ENCODE data around the gene OR52N1.

OR52N1 gene

DNA sequence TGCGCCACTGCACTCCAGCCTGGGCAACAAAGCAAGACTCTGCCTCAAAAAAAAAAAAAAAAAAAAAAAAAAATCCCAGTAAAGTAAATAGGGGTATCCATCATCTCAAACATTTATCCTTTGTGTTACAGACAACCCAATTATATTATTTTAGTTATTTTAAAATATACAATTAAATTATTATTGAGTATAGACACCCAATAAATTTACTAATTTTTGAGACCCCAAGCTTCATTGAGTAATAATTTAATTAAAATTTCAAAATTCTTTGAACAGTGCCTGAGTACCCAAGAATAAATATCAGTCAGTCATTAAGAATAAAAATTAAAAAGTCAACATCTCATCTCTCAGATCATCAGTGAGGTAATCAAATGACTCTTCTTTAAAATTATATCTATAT, 37.1 kb downstream of the OR52N1 start, which contains the start of gene OR52N4:
TSS of gene OR52N4 (plus strand) at position 301 of the 400 bp plus-strand sequence. CDS start 498 bp downstream, outside the sequence.
- TF ChIP-seq FOXP2 (optimal IDR thresholded peaks at IDR 0.05; ENCODE audit: borderline replicate concordance, extremely low read depth, extremely low read length, insufficient read depth): no peak
- TF ChIP-seq, protein P1, sequence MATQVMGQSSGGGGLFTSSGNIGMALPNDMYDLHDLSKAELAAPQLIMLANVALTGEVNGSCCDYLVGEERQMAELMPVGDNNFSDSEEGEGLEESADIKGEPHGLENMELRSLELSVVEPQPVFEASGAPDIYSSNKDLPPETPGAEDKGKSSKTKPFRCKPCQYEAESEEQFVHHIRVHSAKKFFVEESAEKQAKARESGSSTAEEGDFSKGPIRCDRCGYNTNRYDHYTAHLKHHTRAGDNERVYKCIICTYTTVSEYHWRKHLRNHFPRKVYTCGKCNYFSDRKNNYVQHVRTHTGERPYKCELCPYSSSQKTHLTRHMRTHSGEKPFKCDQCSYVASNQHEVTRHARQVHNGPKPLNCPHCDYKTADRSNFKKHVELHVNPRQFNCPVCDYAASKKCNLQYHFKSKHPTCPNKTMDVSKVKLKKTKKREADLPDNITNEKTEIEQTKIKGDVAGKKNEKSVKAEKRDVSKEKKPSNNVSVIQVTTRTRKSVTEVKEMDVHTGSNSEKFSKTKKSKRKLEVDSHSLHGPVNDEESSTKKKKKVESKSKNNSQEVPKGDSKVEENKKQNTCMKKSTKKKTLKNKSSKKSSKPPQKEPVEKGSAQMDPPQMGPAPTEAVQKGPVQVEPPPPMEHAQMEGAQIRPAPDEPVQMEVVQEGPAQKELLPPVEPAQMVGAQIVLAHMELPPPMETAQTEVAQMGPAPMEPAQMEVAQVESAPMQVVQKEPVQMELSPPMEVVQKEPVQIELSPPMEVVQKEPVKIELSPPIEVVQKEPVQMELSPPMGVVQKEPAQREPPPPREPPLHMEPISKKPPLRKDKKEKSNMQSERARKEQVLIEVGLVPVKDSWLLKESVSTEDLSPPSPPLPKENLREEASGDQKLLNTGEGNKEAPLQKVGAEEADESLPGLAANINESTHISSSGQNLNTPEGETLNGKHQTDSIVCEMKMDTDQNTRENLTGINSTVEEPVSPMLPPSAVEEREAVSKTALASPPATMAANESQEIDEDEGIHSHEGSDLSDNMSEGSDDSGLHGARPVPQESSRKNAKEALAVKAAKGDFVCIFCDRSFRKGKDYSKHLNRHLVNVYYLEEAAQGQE (IDR thresholded peaks at IDR 0.05; ENCODE audit: insufficient read depth in 1 of 2, low read depth in 2 of 2, low read length in 2 of 2): no peak
- no peak for TF ChIP-seq TAF1 (IDR thresholded peaks at IDR 0.05; ENCODE audit: borderline replicate concordance, insufficient read depth, low read length)
- no peak for TF ChIP-seq POLR2AphosphoS5 (IDR thresholded peaks at IDR 0.05; ENCODE audit: low read depth, low read length)
- no peak for TF ChIP-seq SIN3A (IDR thresholded peaks at IDR 0.05; ENCODE audit: borderline replicate concordance, insufficient read depth, low read length)

DNA sequence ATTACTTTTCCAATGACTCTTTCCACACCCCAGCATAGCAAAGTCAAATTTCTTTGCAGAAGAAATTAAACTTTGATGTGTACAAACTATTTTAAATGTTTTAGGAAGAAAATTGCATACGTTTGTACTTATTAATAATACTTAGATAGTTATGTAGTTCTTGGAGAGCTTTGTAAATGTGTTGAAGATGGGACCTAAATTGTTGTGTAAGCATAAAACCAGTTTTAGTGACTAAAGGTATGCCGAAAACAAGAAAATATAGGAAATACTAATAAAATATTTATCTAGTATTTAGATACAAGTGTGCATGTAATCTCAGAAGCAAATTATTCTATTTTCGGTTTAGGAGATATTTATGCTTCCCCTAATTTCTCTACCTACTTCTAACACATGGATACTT, 41.2 kb downstream of the OR52N1 start:
- TF ChIP-seq, protein P1 (IDR thresholded peaks at IDR 0.05; ENCODE audit: insufficient read depth in 1 of 2, low read depth in 2 of 2, low read length in 2 of 2): no peak
- no peak for TF ChIP-seq POLR2AphosphoS5 (IDR thresholded peaks at IDR 0.05; ENCODE audit: low read depth, low read length)
- no peak for TF ChIP-seq SIN3A (IDR thresholded peaks at IDR 0.05; ENCODE audit: borderline replicate concordance, insufficient read depth, low read length)
- no peak for TF ChIP-seq TAF1 (IDR thresholded peaks at IDR 0.05; ENCODE audit: borderline replicate concordance, insufficient read depth, low read length)
- TF ChIP-seq FOXP2 (optimal IDR thresholded peaks at IDR 0.05; ENCODE audit: borderline replicate concordance, extremely low read depth, extremely low read length, insufficient read depth): no peak

DNA sequence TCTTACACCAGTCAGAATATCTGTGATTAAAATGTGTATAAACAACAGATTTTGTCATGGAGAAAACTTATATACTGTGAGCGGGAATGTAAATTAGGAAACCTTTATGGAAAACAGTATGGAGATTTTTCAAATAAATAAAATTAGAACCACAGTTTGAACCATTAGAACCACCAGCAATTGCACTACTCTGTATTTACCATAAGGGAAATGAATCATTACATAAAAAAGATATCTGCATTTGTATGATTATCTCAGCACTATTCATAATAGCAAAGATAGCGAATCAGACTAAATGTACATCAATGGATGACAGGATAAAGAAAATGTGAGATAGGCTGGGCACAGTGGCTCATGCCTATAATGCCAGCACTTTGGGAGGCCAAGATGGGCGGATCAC, 44.5 kb downstream of the OR52N1 start:
- TF ChIP-seq, protein P1 (IDR thresholded peaks at IDR 0.05; ENCODE audit: insufficient read depth in 1 of 2, low read depth in 2 of 2, low read length in 2 of 2): no peak
- no peak for TF ChIP-seq FOXP2 (optimal IDR thresholded peaks at IDR 0.05; ENCODE audit: borderline replicate concordance, extremely low read depth, extremely low read length, insufficient read depth)
- no peak for TF ChIP-seq TAF1 (IDR thresholded peaks at IDR 0.05; ENCODE audit: borderline replicate concordance, insufficient read depth, low read length)
- no peak for TF ChIP-seq SIN3A (IDR thresholded peaks at IDR 0.05; ENCODE audit: borderline replicate concordance, insufficient read depth, low read length)
- TF ChIP-seq POLR2AphosphoS5 (IDR thresholded peaks at IDR 0.05; ENCODE audit: low read depth, low read length): no peak

DNA sequence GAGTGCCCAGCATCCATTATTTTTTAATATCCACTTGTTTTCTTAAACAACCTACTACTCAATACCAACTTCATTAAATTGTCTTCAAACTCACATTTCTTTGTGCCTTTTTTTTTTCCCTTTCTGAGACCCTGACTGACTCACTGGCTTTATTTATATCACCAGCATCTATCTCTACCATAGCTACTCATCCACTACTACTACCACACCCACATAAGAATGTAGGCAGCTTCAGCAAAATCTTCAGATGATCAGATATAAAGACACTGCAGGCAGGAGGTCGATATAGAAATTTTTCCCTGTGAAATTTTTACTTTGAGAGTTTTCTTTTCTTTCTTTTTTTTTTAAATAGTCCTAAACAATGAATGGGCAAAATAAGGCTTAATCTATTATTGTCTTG, 52.6 kb downstream of the OR52N1 start:
- TF ChIP-seq TAF1 (IDR thresholded peaks at IDR 0.05; ENCODE audit: borderline replicate concordance, insufficient read depth, low read length) (no peak), FOXP2 (optimal IDR thresholded peaks at IDR 0.05; ENCODE audit: borderline replicate concordance, extremely low read depth, extremely low read length, insufficient read depth) (no peak), POLR2AphosphoS5 (IDR thresholded peaks at IDR 0.05; ENCODE audit: low read depth, low read length) (no peak), SIN3A (IDR thresholded peaks at IDR 0.05; ENCODE audit: borderline replicate concordance, insufficient read depth, low read length) (no peak)
- TF ChIP-seq, protein P1 (IDR thresholded peaks at IDR 0.05; ENCODE audit: insufficient read depth in 1 of 2, low read depth in 2 of 2, low read length in 2 of 2): no peak

All from PFSK-1 (cell line).